Right hindlimb (tissue), 1 donor: ENCODE results near the gene YTHDF2.

Experiments
- DNase-seq: peaks from one replicate; pipeline ENCODE4 v3.0.0-alpha.2; 2018

Gene YTHDF2

DNA sequence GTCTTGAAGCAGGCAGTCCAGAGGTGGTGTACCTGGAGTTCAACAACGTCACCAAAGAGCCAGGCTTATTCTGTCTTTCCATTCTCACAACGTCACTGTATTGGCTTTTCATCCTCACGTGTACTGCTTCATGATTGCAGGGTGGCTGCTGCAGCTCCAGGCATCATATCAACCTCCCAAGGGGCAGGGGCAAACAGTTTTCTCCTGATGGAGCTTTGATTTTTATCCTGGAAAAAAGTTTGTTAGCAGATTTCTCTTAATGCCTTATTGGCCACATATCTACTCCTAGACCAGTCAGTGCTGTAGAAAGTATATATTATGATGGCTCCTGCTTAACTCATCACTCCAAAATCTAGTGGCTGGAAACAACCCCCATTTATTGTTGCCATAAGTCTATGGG lies 66.9 kb downstream of the YTHDF2 start:
- no peak for DNase-seq

DNA sequence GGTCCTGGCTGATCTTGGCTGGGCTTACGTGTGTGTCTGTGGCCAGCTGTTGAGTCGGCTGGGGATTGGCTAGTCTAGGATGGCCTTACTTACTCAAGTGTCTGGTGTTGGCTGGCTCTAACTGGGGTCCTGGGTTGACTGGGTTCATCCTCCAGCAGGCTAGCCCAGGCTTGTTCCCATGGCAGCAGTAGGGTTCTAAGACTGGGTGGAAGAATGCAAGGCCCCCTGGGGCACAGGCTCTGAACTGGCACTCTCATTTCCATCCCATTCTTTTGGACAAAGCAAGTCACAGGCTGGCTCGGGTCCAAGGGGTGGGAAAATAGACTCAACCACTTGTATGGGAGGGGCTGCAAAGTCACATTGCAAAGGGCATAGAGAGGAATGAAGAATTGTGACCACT lies 67.3 kb downstream of the YTHDF2 start:
- no peak for DNase-seq

GRCh38 chr1:28807046-28807445 lies 70.3 kb downstream of the YTHDF2 start:
- no peak for DNase-seq

- no peak for DNase-seq
Observed at GRCh38 chr1:28807986-28808385, 71.2 kb downstream of the YTHDF2 start.

DNA sequence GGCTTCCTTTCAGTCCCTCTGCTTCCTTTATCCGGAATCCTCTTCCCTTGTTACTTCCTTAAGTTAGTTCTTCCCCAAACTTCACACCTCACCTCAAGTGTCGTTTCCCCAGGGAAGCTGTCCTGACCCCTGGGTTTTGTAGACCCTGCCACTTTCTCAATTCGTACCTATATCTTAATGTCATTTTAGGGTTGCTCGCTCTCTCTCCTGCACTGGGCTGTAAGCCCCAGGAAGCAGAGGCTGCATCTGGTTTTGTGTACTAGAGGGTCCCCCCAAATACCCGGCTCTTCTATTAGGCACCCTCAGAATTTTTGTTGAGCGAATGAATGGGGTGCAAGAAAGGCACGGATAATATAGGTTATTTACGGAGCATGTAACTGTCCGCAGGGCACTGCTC lies 74.6 kb downstream of the YTHDF2 start:
- DNase-seq: no peak

- DNase-seq: peak; percentile 23
Observed at GRCh38 chr1:28811766-28812668, 75.3 kb downstream of the YTHDF2 start, which contains the start of gene OPRD1. Gene OPRD1 (plus strand): TSS chr1:28812170. CDS start chr1:28812384, 214 bp downstream.

GRCh38 chr1:28812669-28813468 lies 76.1 kb downstream of the YTHDF2 start:
- DNase-seq: peak; percentile 28

DNA sequence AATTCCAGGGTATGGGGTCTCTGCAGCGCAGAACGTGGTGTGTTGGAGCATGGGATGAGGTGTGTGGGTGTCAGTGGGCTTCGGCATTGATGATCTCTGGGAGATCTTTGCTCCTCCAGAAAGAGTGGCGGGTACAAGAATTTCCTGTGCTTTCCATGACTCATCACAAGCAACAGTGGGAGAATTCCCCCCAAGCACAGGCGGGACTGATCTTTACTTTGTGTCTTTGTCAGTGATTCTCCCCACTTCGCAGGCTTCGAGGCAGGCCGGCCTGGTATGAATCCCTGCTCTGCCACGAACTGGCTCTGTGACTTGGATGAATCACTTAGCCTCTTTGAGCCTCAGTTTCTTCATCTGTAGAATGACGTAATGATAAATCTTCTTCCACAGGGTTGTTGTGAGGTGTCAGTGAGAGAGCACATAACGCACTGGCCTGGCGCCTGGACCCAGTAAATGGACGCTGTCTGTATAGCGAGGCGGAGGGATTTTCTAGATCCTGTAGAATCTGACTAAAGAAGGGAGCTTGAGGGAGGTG lies 77.3 kb downstream of the YTHDF2 start:
- DNase-seq: no peak

DNA sequence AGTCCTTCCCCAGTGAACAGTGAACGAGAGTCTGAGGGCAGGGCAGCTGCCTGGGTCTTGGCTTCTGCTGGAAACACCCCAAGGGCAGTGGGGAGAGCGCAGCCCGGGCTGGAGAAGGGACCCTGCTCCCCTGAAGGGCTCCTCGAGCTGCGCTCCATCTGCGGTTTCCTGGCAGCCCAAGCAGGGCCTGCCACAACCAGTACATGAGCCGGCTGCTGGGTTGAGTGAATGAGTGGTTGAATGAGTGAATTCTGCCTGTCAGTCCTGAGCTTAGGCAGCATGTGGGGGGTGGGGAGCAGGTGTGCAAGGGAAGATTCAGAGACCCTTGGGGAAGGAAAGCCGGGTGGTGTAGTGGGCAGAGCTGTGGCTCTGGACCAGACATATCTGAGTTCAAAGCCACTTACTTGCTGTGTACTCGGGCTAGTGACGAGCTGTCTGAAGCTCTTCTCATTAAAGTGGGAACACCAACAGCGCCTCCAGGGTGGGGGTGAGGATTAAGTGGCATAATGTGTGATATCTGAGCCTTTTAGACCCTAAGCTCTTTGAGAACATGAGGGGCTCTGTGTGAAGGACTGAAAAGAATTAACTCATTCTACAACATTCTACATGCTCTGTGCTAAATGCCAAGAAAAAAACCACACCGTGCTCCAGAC lies 78.9 kb downstream of the YTHDF2 start:
- DNase-seq: no peak

GRCh38 chr1:28817133-28817532 lies 80.4 kb downstream of the YTHDF2 start:
- no peak for DNase-seq

DNA sequence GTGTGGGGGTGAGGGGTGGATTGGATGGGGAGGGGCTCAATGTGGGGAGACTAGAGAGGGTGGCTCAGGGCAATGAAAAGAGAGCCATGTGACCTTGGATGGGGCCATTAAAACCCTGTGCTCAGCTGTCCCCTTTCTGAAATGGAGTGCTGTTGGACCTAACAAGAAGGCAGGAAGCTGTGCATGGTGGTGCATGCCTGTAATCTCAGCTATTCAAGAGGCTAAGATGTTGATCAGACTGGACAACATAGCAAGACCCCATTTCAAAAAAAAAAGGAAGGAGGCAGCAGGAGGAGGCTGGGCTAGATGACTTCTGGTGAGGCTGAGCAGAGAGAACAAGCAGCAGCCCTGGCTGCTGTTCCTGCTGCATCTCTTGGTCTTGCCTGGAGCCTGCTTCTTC lies 82.3 kb downstream of the YTHDF2 start:
- no peak for DNase-seq
